Head of caudate nucleus (tissue), 42 donors: ENCODE results near the gene PRPH2.
A peak's percentile ranks its signal among the peaks of the same experiment; 100 is the strongest.

Experiments
- DNase-seq, 42 donors: peaks; one replicate each; pipeline versions ENCODE4 v3.0.0 to v3.0.0-alpha.2; 2020 to 2021; ENCODE audit warnings: mixed read lengths in 7 of 42
- intact Hi-C: fragments of 100-400 bp; cut with DNase I; formaldehyde crosslinking; loops from one replicate; pipeline ENCODE4 v1.15.0; 2022

PRPH2 gene

DNA sequence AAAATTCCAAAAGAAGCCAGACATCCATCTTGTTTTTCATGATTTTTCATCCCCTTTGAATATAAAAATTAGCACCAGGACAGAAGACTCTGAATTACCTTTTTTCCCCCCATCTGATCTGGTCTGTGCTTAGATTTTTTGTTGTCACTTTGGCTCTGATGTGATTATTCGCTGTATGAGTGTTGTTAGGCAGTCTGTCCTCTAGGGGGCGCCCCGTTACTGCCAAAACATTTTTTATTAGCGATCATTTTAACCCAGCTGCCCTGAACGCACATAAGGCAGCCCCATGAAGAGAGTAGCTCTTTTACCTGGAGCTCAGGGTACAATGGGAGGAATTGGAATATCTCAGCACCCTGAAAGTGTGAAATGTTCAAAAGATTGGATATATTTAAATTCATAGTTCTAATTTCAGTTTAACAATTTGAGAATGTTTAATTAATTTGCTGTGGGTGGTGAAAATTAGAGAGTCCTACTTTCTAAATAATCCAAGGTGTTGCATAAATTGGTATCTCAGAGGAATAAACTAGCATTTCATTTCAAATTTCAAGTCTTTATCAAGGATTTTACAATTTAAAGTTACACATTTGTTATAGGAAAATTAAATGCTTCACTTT is 60.8 kb downstream of the PRPH2 start:
- DNase-seq: peak; percentile 40 to 94 (median 82)
- intact Hi-C loops: loop anchor here (5.0 kb wide), 1 partner anchor 216 kb away; the partner anchor contains the start of gene RPL7L1

DNA sequence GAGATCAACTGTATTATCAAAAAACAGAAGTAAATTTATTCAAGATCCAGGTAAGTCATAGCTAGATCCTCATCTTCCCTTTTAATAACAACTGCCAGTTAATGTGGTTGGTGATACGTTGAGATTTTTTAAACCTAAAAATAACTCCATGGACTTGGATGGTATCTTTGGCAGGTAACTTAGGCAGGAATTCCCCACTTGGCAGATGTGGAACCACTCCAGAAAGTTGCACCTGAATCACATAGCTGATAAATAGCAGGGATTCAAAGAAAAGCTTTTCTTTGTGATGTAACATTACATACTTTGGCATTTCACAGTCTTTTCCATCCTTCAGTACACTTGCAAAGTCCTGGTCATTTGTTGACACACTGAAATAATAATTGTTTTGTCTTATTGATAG is 62.6 kb downstream of the PRPH2 start:
- no peak for DNase-seq
- intact Hi-C loops: loop anchor here (5.0 kb wide), 2 partner anchors 67 to 217 kb away; partner anchors contain the start of gene RPL7L1

DNA sequence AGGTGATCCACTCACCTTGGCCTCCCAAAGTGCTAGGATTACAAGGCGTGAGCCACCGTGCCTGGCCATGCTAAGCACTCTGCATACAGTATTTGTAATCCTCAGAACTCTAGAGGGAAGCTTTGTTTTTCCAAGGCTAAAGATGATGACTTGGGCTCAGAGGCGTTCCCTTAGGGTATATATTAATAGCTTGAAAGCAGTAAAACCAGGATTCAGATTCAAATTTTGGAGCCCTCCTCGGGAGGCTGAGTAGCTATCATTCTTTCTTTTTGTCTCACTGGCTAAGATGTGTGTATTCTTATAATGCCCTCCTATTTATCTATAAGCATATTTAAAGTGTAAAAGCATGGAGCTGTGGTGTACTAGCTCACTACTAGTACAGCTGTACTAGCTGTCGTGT is 68.5 kb downstream of the PRPH2 start:
- intact Hi-C loops: no loop called here
- DNase-seq: no peak

DNA sequence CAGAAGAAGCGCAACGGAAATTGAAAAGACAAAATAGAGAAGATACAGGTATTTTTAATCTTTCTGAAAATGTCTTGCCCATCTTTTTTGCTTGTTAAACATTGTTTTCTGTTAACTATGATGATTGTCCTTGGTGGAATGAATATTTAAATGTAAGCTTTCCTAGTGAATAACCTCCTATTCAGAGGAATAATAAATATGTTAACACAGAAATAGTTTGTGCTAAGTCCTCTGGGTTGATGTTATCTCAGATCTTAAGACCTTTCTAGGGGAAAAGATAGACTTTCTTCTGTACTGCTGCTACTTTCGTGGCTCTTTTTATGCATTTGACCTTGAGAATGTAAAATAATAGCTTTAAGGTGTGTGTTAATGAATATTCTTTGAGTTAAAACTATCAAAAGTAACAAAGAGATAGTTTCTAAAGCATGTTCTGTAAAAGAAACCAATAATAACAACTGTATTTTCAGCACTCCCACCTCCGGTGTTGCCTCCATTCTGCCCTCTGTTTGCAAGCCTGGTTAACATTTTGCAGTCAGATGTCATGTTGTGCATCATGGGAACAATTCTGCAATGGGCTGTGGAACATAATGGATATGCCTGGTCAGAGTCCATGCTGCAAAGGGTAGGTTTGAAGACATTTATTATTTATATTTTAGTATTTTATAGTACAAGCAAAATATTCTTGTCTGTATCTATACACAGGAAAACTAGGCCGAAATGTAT is 70.2 kb downstream of the PRPH2 start:
- intact Hi-C loops: no loop called here

More for the DNA sequence above, 70.2 kb downstream of the PRPH2 start:
- no peak for DNase-seq
